WERI-Rb-1 (cell line): Measurements from ENCODE around the gene WFS1.

Experiments
- DNase-seq: peaks from one replicate; pipeline ENCODE4 v3.0.0-alpha.2; 2020
- H3K27ac ChIP-seq: fragments of 250-450 bp; sonication (Bioruptor Pico); 2 replicates; pipeline ENCODE4 v1.5.1; 2020; ENCODE audit warnings: mild to moderate bottlenecking, moderate library complexity
- H3K27me3 ChIP-seq: fragments of 250-450 bp; sonication (Bioruptor Pico); 2 replicates; pipeline ENCODE4 v1.5.1; 2021; ENCODE audit warnings: mild to moderate bottlenecking, low read depth, moderate library complexity; ENCODE audit not compliant: insufficient read depth, severe bottlenecking
- H3K36me3 ChIP-seq: fragments of 250-450 bp; sonication (Bioruptor Pico); 2 replicates; pipeline ENCODE4 v1.5.1; 2020; ENCODE audit warnings: mild to moderate bottlenecking, moderate library complexity
- H3K4me3 ChIP-seq: 2 replicates; pipeline ENCODE4 v1.5.1; 2011; ENCODE audit warnings: low read depth, mild to moderate bottlenecking, control low read depth, low read length
- H3K9me3 ChIP-seq: fragments of 250-450 bp; sonication (Bioruptor Pico); 2 replicates; pipeline ENCODE4 v1.5.1; 2021; ENCODE audit warnings: mild to moderate bottlenecking, moderate library complexity; ENCODE audit not compliant: severe bottlenecking
- CTCF ChIP-seq: IDR thresholded peaks from 2 replicates; pipeline ENCODE4 v1.5.1; 2011; ENCODE audit warnings: low read depth, mild to moderate bottlenecking, control low read depth, inconsistent platforms, low read length

Gene WFS1

GRCh38 chr4:6229095-6229494 is 40.6 kb upstream of the WFS1 start:
- Histone ChIP-seq H3K27ac (no peak overlapping the region), H3K27me3 (no peaks in the 10 kb centered on the region), H3K9me3 (no peaks in the 10 kb centered on the region), H3K4me3 (no peak overlapping the region), H3K36me3 (no peaks in the 10 kb centered on the region)
- peak; percentile 59 for DNase-seq
- peak; percentile 53 for TF ChIP-seq CTCF

- Histone ChIP-seq H3K27ac (no peak overlapping the region), H3K4me3 (no peak overlapping the region), H3K27me3 (no peaks in the 10 kb centered on the region), H3K36me3 (no peaks in the 10 kb centered on the region), H3K9me3 (no peaks in the 10 kb centered on the region)
- peak; percentile 3 for DNase-seq
- TF ChIP-seq CTCF = no peak
Measured at GRCh38 chr4:6229671-6230501, 39.8 kb upstream of the WFS1 start.

GRCh38 chr4:6230502-6230785 is 39.2 kb upstream of the WFS1 start:
- no peak for TF ChIP-seq CTCF
- peak; percentile 5 for DNase-seq
- Histone ChIP-seq H3K27me3 (no peaks in the 10 kb centered on the region), H3K27ac (no peak overlapping the region), H3K4me3 (no peak overlapping the region), H3K9me3 (no peaks in the 10 kb centered on the region), H3K36me3 (no peaks in the 10 kb centered on the region)

- Histone ChIP-seq H3K27ac (no peak overlapping the region), H3K27me3 (no peaks in the 10 kb centered on the region), H3K36me3 (no peaks in the 10 kb centered on the region), H3K4me3 (no peak overlapping the region), H3K9me3 (no peaks in the 10 kb centered on the region)
- TF ChIP-seq CTCF = no peak
- peak; percentile 4 for DNase-seq
Measured at GRCh38 chr4:6230827-6231662, 38.6 kb upstream of the WFS1 start.

- no peak overlapping the region for H3K4me3 ChIP-seq
- peak; percentile 4 for DNase-seq
- H3K27me3 ChIP-seq = no peaks in the 10 kb centered on the region
- no peaks in the 10 kb centered on the region for H3K36me3 ChIP-seq
- H3K27ac ChIP-seq = no peak overlapping the region
- H3K9me3 ChIP-seq = no peaks in the 10 kb centered on the region
- no peak for TF ChIP-seq CTCF
Measured at GRCh38 chr4:6231663-6232165, 37.9 kb upstream of the WFS1 start.
